Limb (tissue), 2 donors: ENCODE data around the gene CNTN5.

Experiments
- DNase-seq, 2 donors: peaks; one replicate each; pipeline ENCODE4 v3.0.0-alpha.2; 2016; ENCODE audit errors: extremely low spot score in 2 of 2

The CNTN5 gene

GRCh38 chr11:99916078-99916477 is 895.3 kb downstream of the CNTN5 start:
- DNase-seq, result no peak

DNA sequence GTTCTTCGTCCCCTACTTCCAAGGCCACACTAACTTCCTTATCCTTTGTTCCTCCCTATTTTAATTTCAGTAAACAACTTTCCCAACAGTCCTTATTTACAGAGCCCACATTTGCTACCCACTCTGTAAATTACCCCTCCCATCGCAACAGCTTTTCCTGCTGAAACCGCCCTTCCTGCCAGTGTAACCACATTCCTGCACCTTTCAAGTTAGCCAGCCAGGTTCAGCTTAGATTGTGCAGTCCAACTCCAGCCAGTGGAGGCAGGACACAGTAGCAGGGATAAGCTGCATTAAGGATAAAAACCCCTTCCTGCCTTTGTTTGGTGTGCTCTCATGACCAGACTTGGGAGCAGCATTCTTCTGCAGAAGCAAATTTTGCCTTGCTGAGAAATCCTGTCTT is 898.0 kb downstream of the CNTN5 start:
- no peak for DNase-seq

DNA sequence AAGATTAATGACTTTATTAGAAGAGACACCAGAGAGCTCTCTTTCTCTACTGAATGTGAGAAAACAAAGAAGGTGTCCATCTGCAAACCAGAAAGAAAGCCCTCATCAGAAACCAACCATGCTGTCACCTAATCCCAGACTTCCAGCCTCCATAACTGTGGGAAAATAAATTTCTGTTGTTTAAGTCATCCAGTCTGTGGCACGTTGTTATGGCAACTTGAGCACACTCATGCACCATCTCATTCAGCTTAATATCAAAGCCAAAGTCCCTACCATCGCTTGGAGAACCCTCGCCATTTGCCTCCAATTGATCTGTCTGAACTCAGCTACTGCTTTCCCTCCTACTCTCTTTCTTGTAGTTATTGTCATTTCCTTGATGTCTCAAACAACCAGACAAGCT is 900.2 kb downstream of the CNTN5 start:
- no peak for DNase-seq

GRCh38 chr11:99925968-99926367 is 905.2 kb downstream of the CNTN5 start:
- no peak for DNase-seq

DNA sequence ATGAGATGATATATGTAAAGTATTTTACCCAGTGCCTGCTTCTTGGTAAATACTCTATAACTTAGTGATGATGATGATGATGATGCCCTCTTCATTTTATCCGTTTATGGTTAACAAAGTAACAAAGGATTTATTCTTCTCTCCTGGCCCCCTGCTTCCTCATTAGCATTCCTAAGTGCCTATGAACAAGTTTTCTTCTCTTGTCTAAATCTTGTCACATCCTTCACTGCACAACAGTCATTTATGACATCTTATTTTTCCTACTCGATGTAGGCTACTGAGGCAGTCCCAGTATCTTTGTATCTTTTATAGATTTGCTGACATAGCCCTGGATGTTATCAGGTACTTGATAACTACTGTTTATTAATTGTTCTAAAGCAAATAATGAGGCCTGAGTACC is 911.9 kb downstream of the CNTN5 start:
- no peak for DNase-seq

GRCh38 chr11:99934008-99934407 is 913.3 kb downstream of the CNTN5 start:
- DNase-seq, result peak in 1 of 2 donors; percentile 21

DNA sequence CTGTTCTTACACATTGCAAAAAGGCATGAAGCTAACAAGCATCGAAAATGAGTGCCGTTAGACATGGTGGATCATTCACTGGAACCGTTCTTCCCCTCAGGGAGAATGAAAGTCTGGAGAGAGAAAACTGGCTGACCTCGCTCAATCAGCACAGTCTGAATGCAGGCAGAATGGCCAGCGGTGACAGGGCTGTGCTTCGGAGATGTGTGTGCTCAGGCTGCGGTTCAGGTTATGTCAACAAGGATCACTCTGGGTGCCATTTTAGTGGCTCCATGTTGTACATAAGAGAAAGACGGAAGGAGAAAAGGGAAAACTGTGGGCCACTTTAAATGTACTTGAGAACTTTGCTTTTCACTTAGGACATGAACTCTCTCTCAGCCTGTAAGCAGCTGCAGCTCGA is 916.6 kb downstream of the CNTN5 start:
- no peak for DNase-seq

DNA sequence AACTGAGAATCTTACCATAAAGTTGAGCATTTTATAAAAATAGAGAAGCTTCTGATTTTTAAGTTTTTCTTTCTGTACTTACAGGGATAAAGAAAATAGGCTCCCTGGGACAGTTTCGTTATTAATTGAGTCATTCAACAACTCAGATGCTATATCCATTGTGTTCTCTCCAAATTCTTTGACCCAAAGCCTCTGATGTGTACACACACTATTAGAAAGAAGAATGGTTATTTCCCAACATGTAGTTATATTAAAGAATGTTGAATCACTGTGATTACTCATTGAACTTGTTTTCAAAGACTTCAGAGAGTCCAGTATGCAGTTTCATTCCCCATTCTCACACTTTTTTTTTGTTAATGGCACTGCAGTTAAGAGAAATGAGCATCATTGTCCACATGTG is 932.1 kb downstream of the CNTN5 start:
- DNase-seq, result no peak

DNA sequence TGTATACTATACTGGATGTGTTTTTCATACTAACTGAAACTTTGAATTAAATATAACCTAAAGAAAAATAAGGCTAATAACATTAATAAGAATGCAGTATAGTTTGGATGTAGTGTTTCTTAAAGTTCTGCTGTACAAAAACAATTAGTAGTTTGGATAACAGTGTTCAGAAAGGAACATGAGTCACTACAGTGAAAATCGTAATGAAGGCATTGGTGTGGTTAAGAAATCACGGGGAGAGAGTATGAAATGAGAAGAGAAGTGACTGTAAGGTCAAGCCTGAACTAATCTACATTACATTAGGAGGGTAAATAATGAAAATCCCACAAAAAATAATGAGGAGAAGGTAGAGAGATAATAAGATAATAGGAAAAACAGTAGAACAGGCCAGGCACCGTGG is 939.8 kb downstream of the CNTN5 start:
- no peak for DNase-seq

- no peak for DNase-seq
Observed at GRCh38 chr11:99968336-99968735, 947.6 kb downstream of the CNTN5 start.

DNA sequence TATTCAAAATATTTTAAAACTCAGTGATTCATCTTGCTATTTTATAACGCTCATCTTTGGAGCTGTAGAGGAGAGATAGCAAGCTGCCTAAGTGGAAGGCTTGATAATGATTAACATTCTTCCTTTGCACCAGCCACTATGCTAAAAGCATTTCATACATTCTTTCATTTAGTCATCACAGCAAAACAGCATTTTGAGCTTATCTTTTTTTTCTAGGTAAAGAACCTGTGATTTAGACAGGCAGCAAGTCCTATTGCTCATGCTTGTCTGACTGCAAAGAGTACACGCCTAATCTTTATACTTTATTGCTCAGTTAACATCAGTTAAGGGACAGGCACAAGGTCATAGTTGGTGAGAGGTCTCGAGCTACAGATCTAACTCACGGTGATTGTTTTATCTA is 953.2 kb downstream of the CNTN5 start:
- DNase-seq, result no peak

DNA sequence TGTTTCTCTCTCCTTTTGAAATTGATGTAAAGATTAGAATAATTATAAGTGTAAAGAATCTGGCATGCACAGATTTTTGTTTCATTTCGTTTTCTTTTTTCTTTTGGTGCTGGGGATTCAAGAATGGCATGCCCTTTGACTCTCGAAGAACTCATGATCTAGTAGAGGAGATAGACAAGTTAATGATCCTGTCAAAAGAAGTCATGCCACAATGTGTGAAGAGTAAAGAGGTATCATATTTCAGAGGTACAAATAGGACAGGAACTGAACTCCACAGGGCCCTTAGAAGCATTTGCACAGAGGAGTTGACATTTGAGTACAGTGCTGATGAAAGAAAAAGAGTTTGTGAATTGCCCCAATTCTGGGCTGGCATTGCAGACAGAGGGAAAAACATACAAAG is 958.3 kb downstream of the CNTN5 start:
- DNase-seq, result no peak

GRCh38 chr11:99987821-99988470 is 967.2 kb downstream of the CNTN5 start:
- peak in 1 of 2 donors; percentile 42 for DNase-seq

DNA sequence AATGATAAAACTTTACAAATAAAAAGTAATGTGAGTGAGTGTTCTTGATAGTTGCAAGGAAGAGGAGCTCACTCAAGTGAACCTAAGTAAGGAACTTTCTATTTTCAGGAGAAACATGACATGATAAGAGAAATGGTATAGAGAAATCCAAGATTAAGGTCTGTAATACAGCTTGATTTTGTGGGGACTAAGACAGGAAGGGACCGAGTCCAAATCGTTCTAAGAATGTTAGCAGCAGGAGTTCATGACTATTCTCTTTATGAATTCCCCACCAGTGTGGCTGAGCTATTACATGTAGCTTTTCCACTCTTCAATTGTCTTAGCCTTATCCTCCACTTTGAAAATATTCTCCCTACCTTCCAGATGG is 967.7 kb downstream of the CNTN5 start:
- peak in 1 of 2 donors; percentile 30 for DNase-seq

- DNase-seq, result no peak
Observed at GRCh38 chr11:100003985-100004384, 983.2 kb downstream of the CNTN5 start.

- DNase-seq, result no peak
Observed at GRCh38 chr11:100004541-100004940, 983.8 kb downstream of the CNTN5 start.

- no peak for DNase-seq
Observed at GRCh38 chr11:100008417-100008816, 987.7 kb downstream of the CNTN5 start.

GRCh38 chr11:100009728-100010127 is 989.0 kb downstream of the CNTN5 start:
- no peak for DNase-seq

DNA sequence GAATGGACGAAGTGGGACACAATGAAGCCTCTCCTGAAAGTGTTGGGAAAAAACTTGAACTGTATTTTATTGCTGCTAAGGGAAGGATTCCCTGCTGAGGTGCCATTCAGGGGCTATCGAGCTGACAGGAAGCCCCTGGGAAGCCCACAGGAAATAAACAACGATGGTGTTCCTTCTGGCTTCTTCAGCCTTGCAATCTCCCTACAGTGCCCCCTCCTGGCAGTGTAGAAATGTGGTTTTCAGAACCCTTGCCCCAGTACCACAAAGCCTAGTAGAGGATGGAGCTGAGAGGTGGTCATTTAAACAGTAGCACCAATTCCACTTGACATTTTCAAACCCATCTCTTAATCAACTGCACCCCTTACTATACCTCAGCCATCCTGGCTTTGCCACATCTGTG is 989.6 kb downstream of the CNTN5 start:
- DNase-seq, result no peak

GRCh38 chr11:100011697-100012096 is 990.9 kb downstream of the CNTN5 start:
- no peak for DNase-seq

DNA sequence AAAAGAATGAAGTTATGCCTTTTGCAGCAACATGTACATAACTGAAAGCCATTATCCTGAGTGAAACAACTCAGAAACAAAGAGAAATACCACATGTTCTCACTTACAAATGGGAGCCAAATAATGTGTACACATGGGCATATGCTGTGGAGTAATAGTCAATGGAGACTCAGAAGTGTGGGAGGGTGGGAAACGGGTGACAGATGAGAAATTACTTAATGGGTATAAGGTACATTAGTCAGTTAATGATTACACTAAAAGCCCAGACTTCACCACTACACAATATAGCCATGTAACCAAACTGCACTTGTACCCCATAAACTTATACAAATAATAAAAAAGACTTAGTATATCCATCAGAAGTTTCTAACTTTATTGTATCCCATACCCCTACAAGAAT is 992.3 kb downstream of the CNTN5 start:
- peak in 1 of 2 donors; percentile 4 for DNase-seq

DNA sequence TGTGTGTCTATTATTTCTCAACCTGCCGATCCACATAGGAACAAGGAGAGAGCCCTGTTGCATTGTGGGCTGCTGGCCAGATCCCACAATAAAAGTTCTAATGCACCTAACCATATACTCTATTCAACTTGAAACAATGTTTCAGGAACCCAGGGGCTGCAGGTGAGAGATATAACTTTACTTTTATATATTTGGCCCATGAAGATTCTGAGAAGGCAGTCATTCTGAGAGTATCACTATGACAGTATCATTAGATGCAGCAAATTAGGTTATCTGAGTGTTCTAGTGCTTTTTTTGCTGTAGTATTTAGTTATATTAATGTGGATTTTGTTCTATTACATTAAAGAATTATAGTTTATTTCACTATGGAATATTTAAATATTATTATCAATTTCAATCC is 1011.2 kb downstream of the CNTN5 start:
- no peak for DNase-seq

DNA sequence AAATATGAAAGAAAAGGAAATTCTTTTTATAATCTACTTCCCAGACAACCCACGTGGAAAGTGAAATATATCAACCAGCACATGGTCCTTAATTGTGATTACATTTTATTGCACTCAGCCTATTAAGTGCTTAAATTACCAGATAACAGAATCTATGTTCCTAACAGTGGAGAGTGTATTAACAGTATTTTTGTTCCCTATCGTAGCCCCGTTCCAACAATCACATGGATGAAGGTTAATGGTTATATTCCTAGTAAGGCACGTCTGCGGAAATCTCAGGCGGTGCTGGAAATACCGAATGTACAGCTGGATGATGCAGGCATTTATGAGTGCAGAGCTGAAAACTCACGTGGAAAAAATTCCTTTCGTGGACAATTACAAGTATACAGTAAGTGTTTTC is 1040.3 kb downstream of the CNTN5 start:
- no peak for DNase-seq

GRCh38 chr11:100066399-100066798 is 1045.7 kb downstream of the CNTN5 start:
- DNase-seq, result peak in 1 of 2 donors; percentile 15
